Upper lobe of left lung (tissue), 6 donors: ENCODE data around the gene ZNF785. TPM values are rescaled to one million over a fixed set of nuclear protein-coding genes. Genes with fewer than 3 reads are reported as not detected.
"Not testable (repeated sequence)": the region's sequence is repeated elsewhere in the genome, so short reads cannot be mapped to it uniquely, and the experiment has no call there.

Experiments used
- ATAC-seq, 2 donors: fragments of 200-7000 bp; cut with Tn5 transposase; one replicate each; pipeline ENCODE4 v1.9.1; 2022; ENCODE audit warnings: mild to moderate bottlenecking in 2 of 2, moderate library complexity in 2 of 2; ENCODE audit not compliant: low FRiP score in 2 of 2
- DNase-seq, 2 donors: peaks; one replicate each; pipeline ENCODE4 v3.0.0-alpha.2; 2019 to 2020
- H3K27ac ChIP-seq, 4 donors: fragments of 200-600 bp; sonication (generic); one replicate each; pipeline ENCODE4 v1.5.1; 2016 to 2019
- H3K27me3 ChIP-seq, 4 donors: fragments of 200-600 bp; sonication (generic); one replicate each; pipeline ENCODE4 v1.5.1; 2017 to 2019
- H3K36me3 ChIP-seq, 4 donors: fragments of 200-600 bp; sonication (generic); one replicate each; pipeline ENCODE4 v1.5.1; 2016 to 2019
- H3K4me1 ChIP-seq, 4 donors: fragments of 200-600 bp; sonication (generic); one replicate each; pipeline ENCODE4 v1.5.1; 2018 to 2019
- H3K4me3 ChIP-seq, 4 donors: fragments of 200-600 bp; sonication (generic); one replicate each; pipeline ENCODE4 v1.5.1; 2017 to 2019; ENCODE audit warnings: mild to moderate bottlenecking in 2 of 4, moderate library complexity in 1 of 4
- H3K9me3 ChIP-seq, 4 donors: fragments of 200-600 bp; sonication (generic); one replicate each; pipeline ENCODE4 v1.5.1; 2018 to 2019
- CTCF ChIP-seq, 6 experiments: fragments of 450-650 bp in 4 of 6; fragments of 200-600 bp in 2 of 6; sonication (generic) in 2 of 6; IDR thresholded peaks; one replicate each; pipeline ENCODE4 v1.5.1; 2016 to 2019; ENCODE audit warnings: antibody characterized with exemption in 6 of 6
- EP300 ChIP-seq, 4 donors: sonication (generic); formaldehyde crosslinking; IDR thresholded peaks; one replicate each; pipeline ENCODE4 v1.5.1; 2017; ENCODE audit warnings: antibody characterized with exemption in 4 of 4, control low read depth in 2 of 4
- POLR2A ChIP-seq, 4 donors: fragments of 450-650 bp; IDR thresholded peaks; one replicate each; pipeline ENCODE4 v1.5.1; 2016 to 2017; ENCODE audit warnings: antibody characterized with exemption in 4 of 4, mild to moderate bottlenecking in 2 of 4
- POLR2AphosphoS5 ChIP-seq, 2 donors: sonication (generic); formaldehyde crosslinking; IDR thresholded peaks; one replicate each; pipeline ENCODE4 v1.5.1; 2017; ENCODE audit warnings: antibody characterized with exemption in 2 of 2
- WGBS, 2 donors: methylation state at CpG; one replicate each; pipeline ENCODE4 v1.1.5; 2017 to 2018; 5-methylcytosine and 5-hydroxymethylcytosine counted together
- total RNA-seq, 6 donors: library from RNA; depleted of rRNA in 4 of 6; stranded (reverse); fragments of >200 nt in 4 of 6; gene quantifications; one replicate each; pipeline versions ENCODE4 v1.1.0 to v1.2.1, GENCODE V29; 2016 to 2021
- donor health status: DM: no; HTN: no; CAD: no; lungs with moderate emphysema.
- donor health status: DM: no; HTN: yes; CAD: no; lungs with severe emphysema.

ZNF785 gene
- total RNA-seq, 6 donors from 2014 or later: 7.3 to 52.4 (median 15.3) TPM

- no peaks in the 10 kb centered on the region for H3K36me3 ChIP-seq
- H3K9me3 ChIP-seq: no peaks in the 10 kb centered on the region
- no peak overlapping the region for H3K4me3 ChIP-seq
- no peak overlapping the region for H3K27ac ChIP-seq
- no peak for ATAC-seq
- no peaks in the 10 kb centered on the region for H3K27me3 ChIP-seq
- 83% methylated on average over 5 of the region's 5 CpGs for WGBS, 2 donors
- no peak for DNase-seq
- TF ChIP-seq CTCF (IDR thresholded peaks at IDR 0.05) (no peak), EP300 (IDR thresholded peaks at IDR 0.05) (no peak), POLR2AphosphoS5 (IDR thresholded peaks at IDR 0.05) (no peak)
- no peaks in the 10 kb centered on the region for H3K4me1 ChIP-seq
These were observed 42.4 kb downstream of the ZNF785 start for GRCh38 chr16:30543067-30543466.

- H3K36me3 ChIP-seq: no peaks in the 10 kb centered on the region
- H3K4me1 ChIP-seq: peaks cover 0 to under 1% (median 0%) of the 10 kb centered on the region in 4 donors
- no peaks in the 10 kb centered on the region for H3K27me3 ChIP-seq
- no peak for TF ChIP-seq EP300 (IDR thresholded peaks at IDR 0.05)
- TF ChIP-seq CTCF (IDR thresholded peaks at IDR 0.05): no peak
- TF ChIP-seq POLR2AphosphoS5 (IDR thresholded peaks at IDR 0.05): no peak
- no peak for TF ChIP-seq POLR2A (IDR thresholded peaks at IDR 0.05)
- DNase-seq: no peak
- no peak overlapping the region for H3K27ac ChIP-seq
- 54 to 74% methylated on average over 10 of the region's 10 CpGs for WGBS, 2 donors
- no peaks in the 10 kb centered on the region for H3K9me3 ChIP-seq
- no peak overlapping the region for H3K4me3 ChIP-seq
- ATAC-seq: peak in 1 of 2 donors; percentile 48
These were observed 43.8 kb downstream of the ZNF785 start for GRCh38 chr16:30541502-30542329.

- H3K4me3 ChIP-seq, H3K27ac ChIP-seq, H3K4me1 ChIP-seq, H3K36me3 ChIP-seq, DNase-seq, H3K27me3 ChIP-seq, ATAC-seq, H3K9me3 ChIP-seq: not testable (repeated sequence)
- 67 to 81% methylated on average over 9 of the region's 9 CpGs for WGBS, 2 donors
These were observed 44.5 kb downstream of the ZNF785 start for GRCh38 chr16:30540916-30541464.

DNA sequence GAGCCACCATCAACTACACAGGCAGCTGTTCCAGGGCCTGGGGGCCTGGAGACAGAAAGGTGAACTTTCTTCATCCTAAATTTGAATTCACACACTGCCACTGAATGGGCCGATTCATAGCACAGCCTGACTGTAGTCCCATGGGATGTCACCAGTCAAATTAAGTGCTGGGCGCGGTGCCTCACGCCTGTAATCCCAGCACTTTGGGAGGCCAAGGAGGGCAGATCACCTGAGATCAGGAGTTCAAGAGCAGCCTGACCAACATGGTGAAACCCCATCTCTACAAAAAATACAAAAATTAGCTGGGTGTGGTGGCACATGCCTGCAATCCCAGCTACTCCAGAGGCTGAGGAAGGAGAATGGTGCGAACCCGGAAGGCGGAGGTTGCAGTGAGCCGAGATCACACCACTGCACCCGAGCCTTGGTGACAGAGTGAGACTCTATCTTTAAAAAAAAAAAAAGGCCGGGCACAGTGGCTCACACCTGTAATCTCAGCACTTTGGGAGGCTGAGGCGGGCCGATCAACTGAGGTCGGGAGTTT lies 45.4 kb downstream of the ZNF785 start:
- not testable (repeated sequence) for H3K27ac ChIP-seq, ATAC-seq, H3K36me3 ChIP-seq, H3K27me3 ChIP-seq, DNase-seq, H3K9me3 ChIP-seq, H3K4me3 ChIP-seq
- WGBS, 2 donors: 92 to 93% methylated on average over 13 of the region's 13 CpGs
- H3K4me1 ChIP-seq: peaks cover 6 to 16% (median 9%) of the 10 kb centered on the region in 4 donors

DNA sequence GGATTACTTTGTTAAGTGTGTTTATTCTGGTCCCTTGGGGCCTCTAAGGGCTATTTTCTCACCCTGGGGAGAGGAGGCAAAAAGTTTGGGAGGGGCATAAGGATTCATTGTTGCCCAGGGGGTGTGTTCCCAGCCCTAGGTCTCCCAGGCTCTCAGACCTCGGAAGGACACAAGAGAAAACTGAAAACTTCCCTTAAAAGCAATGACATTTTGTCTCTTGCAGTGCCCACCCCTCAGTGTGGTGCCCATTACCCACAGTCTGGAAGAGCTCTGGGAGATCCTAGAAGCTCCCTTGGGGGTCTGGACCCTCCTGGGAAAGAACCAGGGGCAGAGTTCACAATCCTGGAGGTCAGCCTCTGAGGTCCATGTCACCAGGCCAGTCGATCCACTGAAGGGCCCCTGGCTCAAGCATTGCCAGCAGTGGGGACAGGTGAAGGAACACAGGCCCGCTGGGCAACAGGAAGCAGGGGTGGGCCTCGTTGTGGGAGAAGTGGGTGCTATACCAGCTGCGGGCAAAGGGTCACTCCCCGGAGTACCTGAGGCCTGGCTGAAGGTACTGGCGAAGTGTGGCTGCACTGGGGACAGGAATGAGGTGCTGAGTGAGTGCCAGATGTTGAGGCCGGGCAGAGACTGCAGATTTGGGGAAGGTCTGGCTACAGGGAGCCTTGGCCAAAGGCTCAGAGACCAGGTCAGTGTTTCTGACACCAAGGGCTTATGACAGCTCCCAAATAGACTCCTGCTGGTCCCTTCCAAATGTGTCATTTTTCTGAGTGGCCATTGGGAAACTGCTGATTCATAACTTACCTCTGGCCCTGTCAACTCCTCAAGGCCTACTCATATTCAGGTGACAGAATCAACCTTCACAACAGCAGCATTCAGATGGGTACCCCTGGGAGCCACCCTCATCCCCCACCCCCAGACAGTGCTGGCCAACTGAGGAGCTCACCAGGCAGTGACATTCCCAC lies 46.2 kb downstream of the ZNF785 start:
- H3K27ac ChIP-seq: no peak overlapping the region
- ATAC-seq: no peak
- H3K4me1 ChIP-seq: peaks cover 6 to 18% (median 9%) of the 10 kb centered on the region in 4 donors
- H3K4me3 ChIP-seq: no peak overlapping the region
- no peak for DNase-seq
- no peak for TF ChIP-seq POLR2A (IDR thresholded peaks at IDR 0.05)
- TF ChIP-seq CTCF (IDR thresholded peaks at IDR 0.05): no peak
- TF ChIP-seq POLR2AphosphoS5 (IDR thresholded peaks at IDR 0.05): no peak
- no peak for TF ChIP-seq EP300 (IDR thresholded peaks at IDR 0.05)
- H3K9me3 ChIP-seq: no peaks in the 10 kb centered on the region
- 71 to 88% methylated on average over 8 of the region's 8 CpGs for WGBS, 2 donors
- no peaks in the 10 kb centered on the region for H3K36me3 ChIP-seq
- no peaks in the 10 kb centered on the region for H3K27me3 ChIP-seq

DNA sequence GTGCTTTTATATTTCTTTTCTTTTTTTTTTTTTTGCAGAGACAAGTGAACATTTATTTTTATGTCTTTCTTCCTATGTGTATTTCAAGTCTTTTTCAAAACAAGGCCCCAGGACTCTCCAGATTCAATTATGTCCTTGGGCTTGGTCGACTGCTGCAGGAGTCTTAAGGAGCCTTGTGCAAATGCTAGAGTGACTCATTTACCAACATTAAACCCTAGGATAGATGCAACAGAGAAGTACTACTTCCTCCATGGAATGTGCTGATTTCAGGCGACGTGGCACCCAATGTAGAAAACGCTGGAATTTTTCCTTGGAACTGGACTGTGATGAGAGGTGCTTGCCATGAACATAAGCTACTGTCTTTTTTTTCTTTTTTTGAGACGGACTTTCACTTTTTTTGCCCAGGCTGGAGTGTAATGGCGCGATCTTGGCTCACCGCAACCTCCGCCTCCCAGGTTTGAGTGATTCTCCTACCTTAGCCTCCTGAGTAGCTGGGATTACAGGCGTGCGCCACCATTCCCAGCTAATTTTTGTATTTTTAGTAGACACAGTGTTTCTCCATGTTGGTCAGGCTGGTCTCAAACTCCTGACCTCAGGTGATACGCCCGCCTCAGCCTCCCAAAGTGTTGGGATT lies 49.0 kb downstream of the ZNF785 start:
- Histone ChIP-seq H3K36me3 (peaks cover 0 to 16% (median 13%) of the 10 kb centered on the region in 4 donors), H3K27ac (peak overlapping the region in 2 of 4 donors; percentile 96 to 98), H3K4me1 (peaks cover 15 to 37% (median 22%) of the 10 kb centered on the region in 4 donors)
- H3K27me3 ChIP-seq, H3K4me3 ChIP-seq, H3K9me3 ChIP-seq, ATAC-seq, DNase-seq: not testable (repeated sequence)
- 88 to 92% methylated on average over 13 of the region's 13 CpGs for WGBS, 2 donors
